ENCODE data around the gene RNF112.
"Not testable (repeated sequence)": the region's sequence is repeated elsewhere in the genome, so short reads cannot be mapped to it uniquely, and the experiment has no call there.

The RNF112 gene

GRCh38 chr17:19414396-19415280 is 3.6 kb downstream of the RNF112 start:
- DNase-seq: no peak

- no peak for DNase-seq
Measured at GRCh38 chr17:19415311-19415710, 4.3 kb downstream of the RNF112 start.

- no peak for DNase-seq
Measured at GRCh38 chr17:19415806-19416775, 5.1 kb downstream of the RNF112 start.

- no peak for DNase-seq
Measured at GRCh38 chr17:19417611-19418010, 6.6 kb downstream of the RNF112 start.

- DNase-seq: peak; percentile 60
Measured at GRCh38 chr17:19418251-19418992, 7.4 kb downstream of the RNF112 start.

GRCh38 chr17:19421219-19421618 is 10.2 kb downstream of the RNF112 start:
- no peak for DNase-seq

GRCh38 chr17:19421926-19422325 is 10.9 kb downstream of the RNF112 start:
- DNase-seq: no peak

- no peak for DNase-seq
Measured at GRCh38 chr17:19424934-19425868, 14.2 kb downstream of the RNF112 start.

GRCh38 chr17:19426631-19427030 is 15.6 kb downstream of the RNF112 start:
- DNase-seq: no peak

GRCh38 chr17:19431691-19432090 is 20.7 kb downstream of the RNF112 start:
- DNase-seq: no peak

GRCh38 chr17:19433255-19433654 is 22.2 kb downstream of the RNF112 start:
- DNase-seq: no peak

- no peak for DNase-seq
Measured at GRCh38 chr17:19433727-19434340, 22.8 kb downstream of the RNF112 start.

- DNase-seq: no peak
Measured at GRCh38 chr17:19440421-19440820, 29.4 kb downstream of the RNF112 start.

- DNase-seq: not testable (repeated sequence)
Measured at GRCh38 chr17:19441288-19441687, 30.3 kb downstream of the RNF112 start.

- DNase-seq: peak; percentile 56
Measured at GRCh38 chr17:19442731-19443130, 31.7 kb downstream of the RNF112 start.

GRCh38 chr17:19443148-19443547 is 32.1 kb downstream of the RNF112 start:
- DNase-seq: no peak

- DNase-seq: no peak
Measured at GRCh38 chr17:19445105-19445504, 34.1 kb downstream of the RNF112 start.

- not testable (repeated sequence) for DNase-seq
Measured at GRCh38 chr17:19446577-19446976, 35.5 kb downstream of the RNF112 start.

GRCh38 chr17:19447085-19447583 is 36.1 kb downstream of the RNF112 start:
- DNase-seq: peak; percentile 74

GRCh38 chr17:19448341-19449268 is 37.6 kb downstream of the RNF112 start:
- DNase-seq: peak; percentile 61
